Progenitor cell of endocrine pancreas (in vitro differentiated cells): ENCODE data around the gene COX15. TPM values are rescaled to one million over a fixed set of nuclear protein-coding genes. Genes with fewer than 3 reads are reported as not detected.
"Not testable (repeated sequence)": the region's sequence is repeated elsewhere in the genome, so short reads cannot be mapped to it uniquely, and the experiment has no call there.

ENCODE experiments used
- DNase-seq: peaks from one replicate; pipeline ENCODE4 v3.0.0; 2021; ENCODE audit warnings: low spot score; ENCODE audit not compliant: unreplicated experiment
- H3K27ac Mint-ChIP-seq: 2 replicates; pipeline ENCODE4 v1.8.0; 2021; ENCODE audit warnings: mild to moderate bottlenecking, moderate library complexity, mixed read lengths
- H3K27me3 Mint-ChIP-seq: 2 replicates; pipeline ENCODE4 v1.8.0; 2021; ENCODE audit warnings: mixed read lengths
- H3K36me3 Mint-ChIP-seq: 2 replicates; pipeline ENCODE4 v1.8.0; 2022; ENCODE audit warnings: mixed read lengths; ENCODE audit not compliant: insufficient read depth
- H3K4me1 Mint-ChIP-seq: 2 replicates; pipeline ENCODE4 v1.8.0; 2021; ENCODE audit warnings: low read depth, mixed read lengths
- H3K4me3 Mint-ChIP-seq: 2 replicates; pipeline ENCODE4 v1.8.0; 2021; ENCODE audit warnings: low read depth, mild to moderate bottlenecking, moderate library complexity, mixed read lengths
- H3K9me3 Mint-ChIP-seq: 2 replicates; pipeline ENCODE4 v1.8.0; 2021; ENCODE audit warnings: low read depth, mixed read lengths
- CTCF ChIP-seq: fragments of 200-600 bp; sonication (generic); IDR thresholded peaks from one replicate; pipeline ENCODE4 v1.5.0; 2021; ENCODE audit warnings: antibody characterized with exemption, mild to moderate bottlenecking; ENCODE audit not compliant: unreplicated experiment
- total RNA-seq: library from RNA; stranded (reverse); gene quantifications from 2 replicates; pipeline ENCODE4 v1.2.1, GENCODE V29; 2021

COX15 gene
- total RNA-seq, 1 donor from 2014 or later = 46.6 TPM

GRCh38 chr10:99750641-99751040, 18.7 kb upstream of the COX15 start:
- Mint-ChIP-seq H3K27me3 (no peaks in the 10 kb centered on the region), H3K4me1 (no peaks in the 10 kb centered on the region), H3K27ac (no peak overlapping the region), H3K4me3 (no peak overlapping the region), H3K9me3 (no peaks in the 10 kb centered on the region), H3K36me3 (peaks cover 6% of the 10 kb centered on the region)
- no peak for DNase-seq
- no peak for TF ChIP-seq CTCF

GRCh38 chr10:99748823-99749451, 17.0 kb upstream of the COX15 start:
- no peaks in the 10 kb centered on the region for H3K4me1 Mint-ChIP-seq

GRCh38 chr10:99746166-99746565, 14.2 kb upstream of the COX15 start:
- DNase-seq, H3K4me1 Mint-ChIP-seq, H3K27me3 Mint-ChIP-seq, H3K27ac Mint-ChIP-seq, H3K9me3 Mint-ChIP-seq, H3K4me3 Mint-ChIP-seq: not testable (repeated sequence)
- H3K36me3 Mint-ChIP-seq = peaks cover 13% of the 10 kb centered on the region

More at GRCh38 chr10:99748823-99749451, 17.0 kb upstream of the COX15 start:
- peaks cover 6% of the 10 kb centered on the region for H3K36me3 Mint-ChIP-seq
- peak overlapping the region; percentile 21 for H3K27ac Mint-ChIP-seq
- no peaks in the 10 kb centered on the region for H3K27me3 Mint-ChIP-seq
- H3K4me3 Mint-ChIP-seq = no peak overlapping the region
- no peak for TF ChIP-seq CTCF
- no peaks in the 10 kb centered on the region for H3K9me3 Mint-ChIP-seq
- no peak for DNase-seq

GRCh38 chr10:99743841-99744240, 11.9 kb upstream of the COX15 start:
- TF ChIP-seq CTCF = no peak
- H3K27me3 Mint-ChIP-seq = no peaks in the 10 kb centered on the region
- H3K4me3 Mint-ChIP-seq = no peak overlapping the region
- DNase-seq = no peak
- peaks cover 34% of the 10 kb centered on the region for H3K36me3 Mint-ChIP-seq
- H3K4me1 Mint-ChIP-seq = no peaks in the 10 kb centered on the region
- no peak overlapping the region for H3K27ac Mint-ChIP-seq
- H3K9me3 Mint-ChIP-seq = peaks cover 11% of the 10 kb centered on the region

- H3K27me3 Mint-ChIP-seq = no peaks in the 10 kb centered on the region
- H3K9me3 Mint-ChIP-seq = peaks cover 11% of the 10 kb centered on the region
- no peaks in the 10 kb centered on the region for H3K4me1 Mint-ChIP-seq
- peaks cover 34% of the 10 kb centered on the region for H3K36me3 Mint-ChIP-seq
- no peak for DNase-seq
- H3K4me3 Mint-ChIP-seq = no peak overlapping the region
- no peak overlapping the region for H3K27ac Mint-ChIP-seq
- TF ChIP-seq CTCF = no peak
These were observed 10.8 kb upstream of the COX15 start for GRCh38 chr10:99742701-99743100.

GRCh38 chr10:99742254-99742653, 10.3 kb upstream of the COX15 start:
- Mint-ChIP-seq H3K27ac (no peak overlapping the region), H3K4me3 (no peak overlapping the region), H3K36me3 (peaks cover 38% of the 10 kb centered on the region), H3K4me1 (no peaks in the 10 kb centered on the region), H3K27me3 (no peaks in the 10 kb centered on the region), H3K9me3 (peaks cover 11% of the 10 kb centered on the region)
- DNase-seq = no peak
- no peak for TF ChIP-seq CTCF
